Spleen (tissue), 11 donors: ENCODE results near the gene SPA17. TPM values are rescaled to one million over a fixed set of nuclear protein-coding genes. Genes with fewer than 3 reads are reported as not detected.

Source experiments
- DNase-seq: peaks from one replicate; pipeline ENCODE4 v3.0.0-alpha.2; 2020
- H3K27ac ChIP-seq, 8 donors: fragments of 200-600 bp; sonication (generic) in 7 of 8; 1 replicate in 4 of 8; 2 replicates in 4 of 8; pipeline versions ENCODE4 v1.5.0 to v1.8.0; 2016 to 2021; ENCODE audit warnings: inconsistent platforms in 4 of 8, mild to moderate bottlenecking in 4 of 8, moderate library complexity in 1 of 8
- H3K27me3 ChIP-seq, 7 donors: fragments of 200-600 bp; sonication (generic) in 6 of 7; replicated peaks in 1 of 7; 1 replicate in 4 of 7; 2 replicates in 3 of 7; pipeline versions ENCODE4 v1.5.0 to v1.8.0; 2016 to 2021; ENCODE audit warnings: inconsistent platforms in 3 of 7, mild to moderate bottlenecking in 1 of 7
- H3K36me3 ChIP-seq, 6 donors: fragments of 200-600 bp; sonication (generic) in 5 of 6; 1 replicate in 4 of 6; 2 replicates in 2 of 6; pipeline versions ENCODE4 v1.5.0 to v1.8.0; 2016 to 2021; ENCODE audit warnings: inconsistent platforms in 2 of 6
- H3K4me1 ChIP-seq, 6 donors: fragments of 200-600 bp; sonication (generic) in 5 of 6; 1 replicate in 3 of 6; 2 replicates in 3 of 6; pipeline versions ENCODE4 v1.5.0 to v1.8.0; 2016 to 2021; ENCODE audit warnings: inconsistent platforms in 3 of 6
- H3K4me3 ChIP-seq, 8 donors: fragments of 200-600 bp; sonication (generic) in 7 of 8; 1 replicate in 4 of 8; 2 replicates in 4 of 8; pipeline versions ENCODE4 v1.5.0 to v1.8.0; 2016 to 2021; ENCODE audit warnings: inconsistent platforms in 4 of 8, mild to moderate bottlenecking in 4 of 8, moderate library complexity in 2 of 8
- H3K9me3 ChIP-seq, 8 donors: fragments of 200-600 bp; sonication (generic) in 7 of 8; 1 replicate in 4 of 8; 2 replicates in 4 of 8; pipeline versions ENCODE4 v1.5.0 to v1.8.0; 2016 to 2021; ENCODE audit warnings: inconsistent platforms in 4 of 8
- POLR2A ChIP-seq, 3 donors: fragments of 450-650 bp; IDR thresholded peaks; one replicate each; pipeline ENCODE4 v1.5.1; 2017; ENCODE audit warnings: antibody characterized with exemption in 3 of 3, mild to moderate bottlenecking in 1 of 3
- POLR2AphosphoS5 ChIP-seq, 3 donors: sonication (generic); formaldehyde crosslinking; IDR thresholded peaks; one replicate each; pipeline ENCODE4 v1.5.1; 2017; ENCODE audit warnings: antibody characterized with exemption in 3 of 3
- WGBS, 5 donors: extraction: QIAGEN DNeasy Blood & Tissue Kit in 3 of 5; methylation state at CpG; one replicate each; pipeline versions ENCODE4 v1.1.5 to v1.1.7; 2013 to 2018; 5-methylcytosine and 5-hydroxymethylcytosine counted together
- intact Hi-C: fragments of 100-400 bp; cut with DNase I; formaldehyde crosslinking; loops from one replicate; pipeline ENCODE4 v1.15.0; 2023; ENCODE audit warnings: low total_unique reads
- polyA plus RNA-seq, 3 donors: library from polyadenylated mRNA; stranded (reverse); fragments of 200-250 nt; gene quantifications; one replicate each; pipeline ENCODE4 v1.2.1, GENCODE V29; 2013
- total RNA-seq, 7 donors: library from RNA; depleted of rRNA in 3 of 7; stranded (reverse); fragments of >200 nt in 3 of 7; fragmentation: NEBNext Ultra II Directional in 4 of 7; extraction: Animal tissue kit (Norgen Biotek cat#: 25700) in 4 of 7; gene quantifications; one replicate each; pipeline versions ENCODE4 v1.1.0 to v1.2.1, GENCODE V29; 2016 to 2021
- TF ChIP-seq, protein P1 (sequence below), 11 experiments: fragments of 200-600 bp in 7 of 11; fragments of 450-650 bp in 4 of 11; sonication (generic) in 4 of 11; IDR thresholded peaks in 8 of 11; conservative IDR thresholded peaks in 3 of 11; 1 replicate in 7 of 11; 2 replicates in 4 of 11; pipeline versions ENCODE4 v1.4.0 to v1.8.0; 2016 to 2021; ENCODE audit warnings: antibody characterized with exemption in 11 of 11, inconsistent platforms in 4 of 11, mild to moderate bottlenecking in 1 of 11
- donor health status: healthy with polysubstance abuse.
- donor health status: DM: no; HTN: no; CAD: no; lungs with moderate emphysema.
- donor health status: DM: no; HTN: no; CAD: no.
- donor health status: Bipolar disorder and iron deficiency.
- donor health status: healthy.
- donor health status: DM: no; HTN: no; CAD: no.
- donor health status: DM: yes; HTN: yes; CAD: no.

Gene SPA17
- total and polyA plus RNA-seq, 10 donors, result 0.34 to 4.8 (median 1.9) TPM

DNA sequence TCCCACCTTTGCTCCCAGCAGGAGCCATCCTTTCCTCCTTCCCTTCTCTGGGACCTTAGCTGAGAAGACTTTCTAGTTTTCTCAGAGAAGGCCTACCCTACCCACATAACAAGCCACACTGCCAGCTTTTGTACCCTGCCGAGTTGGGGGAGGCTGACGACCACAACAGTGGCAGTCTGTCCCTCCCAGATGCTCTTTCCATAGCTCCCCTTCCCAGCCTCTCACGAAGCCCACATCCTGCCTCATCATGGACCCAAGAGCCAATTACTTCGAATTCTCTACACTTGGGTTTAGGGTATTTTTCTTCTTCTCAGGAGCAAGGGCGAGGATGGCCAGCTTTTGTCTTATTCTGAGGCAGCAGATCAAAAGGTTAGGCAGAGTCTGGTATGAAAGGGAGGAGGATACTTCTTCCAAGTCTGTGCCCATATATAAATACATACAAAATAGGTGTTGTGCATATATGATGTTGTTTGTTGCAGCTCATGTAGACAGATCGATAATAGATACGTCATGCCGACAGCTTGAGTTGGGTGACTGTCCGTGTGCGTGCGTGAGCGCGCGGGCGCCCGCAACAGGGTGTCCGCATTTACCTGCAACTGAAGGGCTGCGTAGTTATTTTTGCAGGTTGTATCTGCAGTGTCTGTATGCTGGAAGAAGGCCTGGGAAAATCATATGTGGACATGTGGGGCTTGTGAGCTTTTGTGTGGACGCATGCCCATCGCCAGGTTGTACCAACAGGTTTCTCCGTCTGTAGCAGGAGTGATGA, 65.2 kb downstream of the SPA17 start:
- intact Hi-C loops, result no loop called here
- DNase-seq, result peak; percentile 72
- H3K27ac ChIP-seq, result peak overlapping the region in 1 of 8 donors; percentile 73
- peak overlapping the region in 3 of 8 donors; percentile 59 to 79 (median 62) for H3K4me3 ChIP-seq
- TF ChIP-seq POLR2A (IDR thresholded peaks at IDR 0.05) (no peak), POLR2AphosphoS5 (IDR thresholded peaks at IDR 0.05) (no peak)
- TF ChIP-seq, protein P1, sequence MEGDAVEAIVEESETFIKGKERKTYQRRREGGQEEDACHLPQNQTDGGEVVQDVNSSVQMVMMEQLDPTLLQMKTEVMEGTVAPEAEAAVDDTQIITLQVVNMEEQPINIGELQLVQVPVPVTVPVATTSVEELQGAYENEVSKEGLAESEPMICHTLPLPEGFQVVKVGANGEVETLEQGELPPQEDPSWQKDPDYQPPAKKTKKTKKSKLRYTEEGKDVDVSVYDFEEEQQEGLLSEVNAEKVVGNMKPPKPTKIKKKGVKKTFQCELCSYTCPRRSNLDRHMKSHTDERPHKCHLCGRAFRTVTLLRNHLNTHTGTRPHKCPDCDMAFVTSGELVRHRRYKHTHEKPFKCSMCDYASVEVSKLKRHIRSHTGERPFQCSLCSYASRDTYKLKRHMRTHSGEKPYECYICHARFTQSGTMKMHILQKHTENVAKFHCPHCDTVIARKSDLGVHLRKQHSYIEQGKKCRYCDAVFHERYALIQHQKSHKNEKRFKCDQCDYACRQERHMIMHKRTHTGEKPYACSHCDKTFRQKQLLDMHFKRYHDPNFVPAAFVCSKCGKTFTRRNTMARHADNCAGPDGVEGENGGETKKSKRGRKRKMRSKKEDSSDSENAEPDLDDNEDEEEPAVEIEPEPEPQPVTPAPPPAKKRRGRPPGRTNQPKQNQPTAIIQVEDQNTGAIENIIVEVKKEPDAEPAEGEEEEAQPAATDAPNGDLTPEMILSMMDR (IDR thresholded peaks at IDR 0.05 in 8 of 11, conservative IDR thresholded peaks at IDR 0.05 in 3 of 11), result no peak
- peaks cover 9 to 43% (median 18%) of the 10 kb centered on the region in 6 donors for H3K4me1 ChIP-seq
- no peaks in the 10 kb centered on the region for H3K9me3 ChIP-seq
- no peaks in the 10 kb centered on the region for H3K36me3 ChIP-seq
- peaks cover 0 to 31% (median 0%) of the 10 kb centered on the region in 7 donors for H3K27me3 ChIP-seq
- WGBS, 5 donors, result 86 to 90% (median 88%) methylated on average over 21 of the region's 21 CpGs

DNA sequence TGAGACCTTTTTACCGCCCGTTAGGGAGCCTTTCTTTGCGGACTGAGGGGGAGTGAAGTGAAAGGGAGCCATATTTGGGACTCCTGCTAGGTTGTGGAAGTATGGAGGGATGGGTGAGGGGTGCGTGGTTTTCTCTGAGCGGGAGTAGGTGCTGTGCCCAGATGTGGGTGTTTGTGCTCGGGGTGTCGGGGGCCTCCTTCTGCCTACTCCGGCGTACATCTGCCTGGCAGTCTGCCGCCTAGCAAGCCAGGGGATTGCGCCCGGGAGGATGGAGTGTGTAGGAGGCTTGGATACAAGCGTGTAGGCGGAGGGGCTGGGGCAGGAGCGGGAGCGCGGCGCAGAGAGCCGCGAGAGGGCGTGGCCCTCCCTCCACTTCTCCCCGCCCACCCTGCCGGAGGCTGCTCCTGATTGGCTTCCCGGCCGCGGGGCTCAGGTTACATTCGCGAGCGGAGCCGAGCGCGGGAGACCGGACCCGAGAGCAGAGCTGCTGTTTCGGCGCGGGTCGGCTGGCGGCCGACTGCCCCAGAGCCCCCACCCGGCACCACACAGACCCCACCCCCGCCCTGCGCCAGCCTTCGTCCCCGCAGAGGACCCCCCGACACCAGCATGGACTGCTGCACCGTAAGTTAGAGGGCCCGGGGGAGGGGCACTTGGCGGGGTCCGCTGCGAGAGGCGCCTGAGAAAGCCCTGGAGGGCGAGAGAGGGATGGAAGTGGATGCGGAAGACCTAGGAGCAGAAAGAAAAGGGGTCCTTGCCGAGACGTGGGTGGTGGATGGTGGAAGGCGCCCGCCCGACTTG, 66.0 kb downstream of the SPA17 start, which contains the start of gene NRGN:
NRGN (plus strand) TSS at position 464 of the 798 bp plus-strand sequence; CDS start at position 607, 143 bp downstream.
- Histone ChIP-seq H3K27ac (peak within 1 kb of the TSS in 4 of 8 donors; percentile 32 to 73 (median 52)), H3K4me3 (peak within 1 kb of the TSS; percentile 51 to 79 (median 61)), H3K4me1 (peaks cover 9 to 43% (median 18%) of the 10 kb centered on the region in 6 donors), H3K36me3 (no peaks in the 10 kb centered on the region), H3K9me3 (no peaks in the 10 kb centered on the region), H3K27me3 (peaks cover 0 to 31% (median 0%) of the 10 kb centered on the region in 7 donors)
- DNase-seq, result peak; percentile 96
- intact Hi-C loops, result no loop called here
- 1 to 4% (median 2%) methylated on average over 32 to 59 of the region's 59 CpGs for WGBS, 5 donors
- no peak for TF ChIP-seq POLR2A (IDR thresholded peaks at IDR 0.05)
- TF ChIP-seq POLR2AphosphoS5 (IDR thresholded peaks at IDR 0.05), result peak in 2 of 3 donors; percentile 68 to 71
- TF ChIP-seq, protein P1 (IDR thresholded peaks at IDR 0.05 in 8 of 11, conservative IDR thresholded peaks at IDR 0.05 in 3 of 11), result peak in 2 of 11 experiments; percentile 17 to 23

DNA sequence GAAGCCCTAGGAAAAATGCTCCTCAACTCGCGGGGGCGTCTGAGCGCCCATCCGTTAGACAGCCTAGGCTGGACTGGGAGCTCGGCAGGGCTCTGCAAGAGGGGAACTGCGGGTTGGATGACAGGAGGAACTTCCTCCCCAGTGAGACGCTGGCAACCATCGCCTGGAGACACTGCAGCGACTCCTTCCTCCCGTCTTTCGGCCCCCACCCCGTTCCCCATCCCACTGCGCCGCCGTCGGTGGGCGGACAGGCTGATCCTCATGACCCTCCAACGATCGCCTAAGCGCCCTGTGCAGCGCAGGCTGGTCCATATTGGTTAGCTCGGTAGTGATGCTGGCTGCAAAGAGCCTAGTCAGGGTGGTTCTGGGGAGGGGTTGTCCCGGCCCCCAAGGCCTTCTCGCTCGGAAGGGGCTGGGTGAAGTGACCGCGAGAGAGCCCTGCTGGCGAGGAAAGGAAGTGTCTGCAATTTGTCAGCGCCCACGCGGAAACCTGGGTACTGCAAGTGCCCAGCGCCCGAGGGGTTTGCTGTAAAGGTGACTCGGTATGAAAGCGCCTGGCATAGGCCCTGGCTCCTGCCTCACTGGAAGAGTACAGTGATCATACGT, 66.7 kb downstream of the SPA17 start:
- intact Hi-C loops, result no loop called here
- peak overlapping the region; percentile 51 to 79 (median 61) for H3K4me3 ChIP-seq
- peaks cover 9 to 50% (median 19%) of the 10 kb centered on the region in 6 donors for H3K4me1 ChIP-seq
- peak overlapping the region in 4 of 8 donors; percentile 32 to 73 (median 52) for H3K27ac ChIP-seq
- peaks cover 0 to 33% (median 0%) of the 10 kb centered on the region in 7 donors for H3K27me3 ChIP-seq
- H3K9me3 ChIP-seq, result no peaks in the 10 kb centered on the region
- TF ChIP-seq POLR2A (IDR thresholded peaks at IDR 0.05) (no peak), POLR2AphosphoS5 (IDR thresholded peaks at IDR 0.05) (peak in 1 of 3 donors; percentile 43)
- TF ChIP-seq, protein P1 (IDR thresholded peaks at IDR 0.05 in 8 of 11, conservative IDR thresholded peaks at IDR 0.05 in 3 of 11), result peak; percentile 34 to 76 (median 61)
- peak; percentile 87 for DNase-seq
- WGBS, 5 donors, result 1 to 2% (median 2%) methylated on average over 29 to 37 of the region's 37 CpGs
- H3K36me3 ChIP-seq, result no peaks in the 10 kb centered on the region
